ENCODE measurements around the gene PPP1R1A.

The PPP1R1A gene

DNA sequence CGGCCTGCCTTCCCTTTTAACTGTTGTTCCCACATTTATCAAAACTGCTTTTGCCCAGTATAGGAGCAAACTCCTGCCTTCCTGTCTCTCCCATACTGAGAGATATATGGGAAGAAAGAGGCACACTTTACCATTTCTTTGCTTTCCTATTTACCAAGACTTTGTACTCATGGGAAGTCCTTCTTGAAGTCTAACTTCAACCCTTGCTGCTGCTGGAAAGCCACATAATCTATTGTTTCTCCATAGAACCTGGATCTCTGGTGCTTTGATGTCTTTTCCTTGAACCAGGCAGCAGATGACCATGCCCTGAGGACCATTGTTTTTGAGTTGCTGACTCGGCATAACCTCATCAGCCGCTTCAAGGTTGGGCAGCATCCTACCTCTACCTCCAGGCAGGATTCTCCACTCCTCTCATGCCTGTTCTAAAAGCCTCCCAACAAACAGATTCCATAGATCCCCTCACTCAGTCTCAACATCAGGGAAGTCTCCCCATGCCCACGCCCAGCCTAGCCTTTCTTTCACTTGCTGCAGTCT is 18.4 kb downstream of the PPP1R1A start:
- no peak for DNase-seq

GRCh38 chr12:54569072-54569471 is 19.4 kb downstream of the PPP1R1A start:
- DNase-seq, result no peak

DNA sequence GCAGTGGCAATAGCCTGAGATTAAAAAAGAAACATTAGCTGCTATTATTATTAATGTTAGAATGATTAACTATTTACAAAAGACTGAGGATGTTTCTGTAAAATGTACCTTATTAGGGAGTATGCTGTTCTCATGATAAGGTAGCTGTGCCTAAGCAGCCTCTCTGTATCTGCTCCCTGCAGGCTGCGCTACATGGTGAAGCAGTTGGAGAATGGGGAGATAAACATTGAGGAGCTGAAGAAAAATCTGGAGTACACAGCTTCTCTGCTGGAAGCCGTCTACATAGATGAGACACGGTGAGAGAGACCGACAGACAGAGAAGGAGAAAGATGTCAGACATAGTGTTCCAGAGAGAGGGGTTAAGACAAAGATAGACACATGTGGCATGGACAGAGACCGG is 21.7 kb downstream of the PPP1R1A start:
- DNase-seq, result no peak

GRCh38 chr12:54565986-54566544 is 22.4 kb downstream of the PPP1R1A start:
- DNase-seq, result no peak

- DNase-seq, result no peak
Measured at GRCh38 chr12:54565310-54565985, 23.0 kb downstream of the PPP1R1A start.

DNA sequence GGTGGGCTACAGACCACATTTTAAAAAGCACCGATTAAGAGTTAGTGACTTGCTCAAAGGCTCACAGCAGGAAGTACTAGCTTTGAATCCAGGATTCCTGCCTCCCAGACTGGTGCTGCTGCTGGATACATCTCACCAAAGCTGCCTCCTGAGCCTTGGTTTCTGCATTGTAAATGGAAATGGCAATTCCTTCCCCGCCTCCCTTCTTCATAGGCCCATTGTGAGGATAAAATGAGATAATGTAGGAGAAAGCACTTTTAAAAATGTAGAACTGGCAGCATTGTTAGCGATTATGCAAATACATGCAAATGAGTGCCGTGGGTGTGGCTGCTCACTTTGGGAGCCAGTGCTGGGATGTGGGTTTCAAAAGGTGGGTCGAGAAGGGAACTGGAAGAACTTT is 23.7 kb downstream of the PPP1R1A start:
- DNase-seq, result no peak

DNA sequence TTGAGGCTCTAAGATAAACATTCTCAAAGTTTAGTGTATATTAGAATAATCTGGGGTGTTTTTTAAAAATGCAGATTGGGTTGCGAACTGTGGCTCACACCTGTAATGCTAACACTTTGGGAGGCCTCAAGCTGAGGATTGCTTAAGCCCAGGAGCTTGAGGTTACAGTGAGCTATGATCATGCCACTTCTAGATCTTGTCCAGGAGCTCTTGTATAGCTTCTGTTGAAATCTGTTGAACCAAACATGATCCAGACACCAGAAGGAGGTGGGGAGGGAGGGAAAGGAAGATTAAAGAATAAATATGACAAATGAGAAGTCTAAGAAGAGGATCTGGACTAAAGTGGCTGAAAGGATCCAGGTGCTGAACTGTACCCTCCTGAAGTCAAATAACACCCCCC is 24.7 kb downstream of the PPP1R1A start:
- no peak for DNase-seq

- DNase-seq, result no peak
Measured at GRCh38 chr12:54562750-54563356, 25.6 kb downstream of the PPP1R1A start.

DNA sequence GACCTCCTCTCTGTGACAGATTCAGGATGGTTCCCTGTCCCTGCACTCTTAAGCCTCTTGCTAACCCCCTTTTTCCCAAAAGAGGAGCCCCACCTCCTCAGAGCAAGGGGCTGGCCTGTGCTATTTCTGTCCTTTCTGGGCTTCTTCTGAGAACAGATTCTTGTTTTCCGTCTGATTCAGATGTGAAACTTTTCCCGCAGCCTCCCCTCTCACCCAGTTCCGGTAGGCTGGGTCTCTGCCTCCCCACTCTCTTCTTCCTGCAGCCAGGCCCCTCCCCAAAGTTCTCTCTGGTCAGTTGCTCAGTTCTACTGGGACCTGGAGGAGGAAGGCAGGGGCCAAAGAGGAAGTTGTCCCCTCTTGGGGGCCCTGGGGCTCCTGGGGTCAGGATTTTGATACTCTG is 27.3 kb downstream of the PPP1R1A start:
- no peak for DNase-seq

GRCh38 chr12:54560374-54560858 is 28.0 kb downstream of the PPP1R1A start:
- DNase-seq, result peak; percentile 57

DNA sequence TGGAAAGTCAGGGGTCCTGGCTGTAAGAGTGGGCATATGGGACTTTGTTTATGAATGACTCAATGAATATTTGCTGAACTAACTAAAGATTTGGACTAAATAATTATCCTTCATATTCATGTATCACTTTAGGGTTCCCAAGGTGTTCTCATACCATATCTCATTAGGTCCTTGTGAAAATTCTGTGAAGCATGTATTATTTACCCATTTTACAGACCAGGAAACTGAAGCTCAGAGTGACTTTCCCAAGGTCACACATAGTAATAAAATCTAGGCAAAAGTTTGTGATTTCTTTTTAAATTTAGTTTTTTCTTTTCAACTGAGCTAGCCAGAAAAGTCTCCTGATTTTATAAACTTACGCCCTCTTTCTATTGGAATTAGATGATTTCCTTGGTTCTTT is 29.7 kb downstream of the PPP1R1A start:
- no peak for DNase-seq

DNA sequence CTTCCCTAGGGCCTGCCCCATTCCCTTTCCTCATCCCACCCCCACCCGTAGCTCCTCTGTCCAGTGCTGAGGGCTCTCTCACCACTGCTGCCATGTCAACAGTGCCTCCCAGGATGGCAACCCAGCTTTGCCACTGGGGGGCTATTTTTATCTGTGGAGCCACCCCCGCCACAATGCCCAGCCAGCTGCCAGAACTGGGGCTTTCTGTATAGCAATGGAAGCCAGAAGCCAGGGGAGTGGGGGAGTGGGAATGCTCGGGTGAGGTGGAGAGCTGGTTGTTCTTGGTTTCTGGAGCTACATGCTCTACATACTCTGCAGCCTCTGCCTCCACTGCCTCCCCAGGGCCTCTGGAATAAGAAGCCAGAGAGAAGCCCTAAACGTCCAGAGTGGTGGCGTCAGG is 30.1 kb downstream of the PPP1R1A start:
- no peak for DNase-seq

DNA sequence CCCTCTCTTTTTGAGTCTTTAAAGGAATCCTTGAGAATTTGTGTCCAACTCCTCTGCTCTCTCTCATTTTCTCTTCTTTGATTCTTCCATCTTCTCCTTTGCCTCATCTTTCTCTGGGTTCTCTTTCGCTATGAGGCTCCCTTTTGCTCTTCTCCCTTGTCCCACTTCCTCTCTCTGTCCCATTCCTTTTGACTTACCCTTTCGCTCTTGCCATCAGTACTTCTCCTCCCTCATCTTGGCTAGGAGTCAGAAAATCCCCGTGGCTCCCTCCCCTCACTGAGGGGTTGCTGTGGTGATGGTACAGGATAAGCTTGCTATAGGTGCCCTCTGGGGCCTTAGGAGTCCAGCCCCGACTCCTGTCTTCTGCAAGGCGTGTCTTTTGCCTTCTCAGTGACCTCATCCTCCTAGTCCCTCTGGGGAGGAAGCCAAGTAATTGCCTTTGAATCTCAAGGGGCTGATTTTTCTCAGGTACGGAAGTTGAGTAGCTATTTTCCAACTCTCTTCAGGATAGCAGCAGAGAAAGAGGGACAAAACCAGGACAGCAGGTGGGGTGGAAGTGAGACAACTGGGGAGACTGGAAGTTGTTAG is 32.7 kb downstream of the PPP1R1A start:
- DNase-seq, result no peak

GRCh38 chr12:54549774-54550451 is 38.5 kb downstream of the PPP1R1A start:
- DNase-seq, result no peak

- DNase-seq, result no peak
Measured at GRCh38 chr12:54546511-54546910, 41.9 kb downstream of the PPP1R1A start.

- no peak for DNase-seq
Measured at GRCh38 chr12:54544743-54545142, 43.7 kb downstream of the PPP1R1A start.

GRCh38 chr12:54543526-54543925 is 44.9 kb downstream of the PPP1R1A start:
- DNase-seq, result no peak

- DNase-seq, result no peak
Measured at GRCh38 chr12:54541751-54542290, 46.6 kb downstream of the PPP1R1A start.

DNA sequence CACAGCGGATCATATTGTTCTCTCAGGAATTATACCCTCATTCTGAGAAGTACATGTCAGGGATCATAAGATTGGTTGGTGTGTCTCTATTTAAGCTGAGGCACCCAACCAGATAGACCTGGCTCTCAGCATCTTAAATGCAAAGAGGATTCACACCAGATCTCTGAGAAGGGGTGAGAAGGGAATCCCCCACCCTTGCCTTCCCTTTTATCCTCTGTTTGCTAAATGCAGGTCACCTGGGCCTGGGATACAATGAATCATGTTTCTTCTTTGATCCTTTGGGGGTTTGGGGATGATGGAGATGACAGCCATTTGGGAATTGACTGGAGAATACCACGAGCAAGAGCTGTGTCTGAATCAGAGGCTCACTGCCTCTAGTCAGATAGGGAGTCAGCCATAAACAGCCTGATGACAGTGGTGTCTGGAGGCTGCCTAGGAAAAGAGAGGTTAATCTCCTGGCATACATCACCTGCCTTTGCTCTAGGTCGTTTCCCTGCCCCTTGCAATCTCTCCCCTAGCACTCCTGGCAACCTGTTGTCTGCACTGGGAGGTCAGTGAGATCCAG is 50.2 kb downstream of the PPP1R1A start:
- DNase-seq, result no peak

DNA sequence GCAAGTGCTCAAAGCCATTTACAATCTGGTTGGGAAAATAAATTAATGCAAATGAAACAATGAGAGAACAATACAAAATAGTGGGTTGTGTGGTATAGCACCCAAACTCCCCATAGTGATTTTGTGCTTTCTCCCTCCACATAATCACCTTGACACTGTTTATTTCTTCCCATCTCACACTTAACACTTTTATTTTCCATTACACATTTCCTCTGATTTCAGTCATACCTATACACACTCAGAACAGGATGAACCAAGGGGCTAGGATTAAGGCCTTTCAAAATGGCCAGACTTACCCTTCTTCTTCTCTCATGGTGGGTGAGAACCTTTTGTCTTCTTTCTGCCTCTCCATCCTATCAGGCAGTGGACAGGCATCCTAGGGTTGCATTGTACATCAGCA is 53.0 kb downstream of the PPP1R1A start:
- no peak for DNase-seq

GRCh38 chr12:54529581-54529980 is 58.9 kb downstream of the PPP1R1A start:
- DNase-seq, result no peak

Measured in NCI-H1417 treated with DMSO at 0.1 percent for 48 hours (cell line).